Lung (tissue), 12 donors: Measurements from ENCODE around the gene KLRF1. TPM values are rescaled to one million over a fixed set of nuclear protein-coding genes. Genes with fewer than 3 reads are reported as not detected.

Experiments
- ATAC-seq: fragments of 200-7000 bp; cut with Tn5 transposase; one replicate; pipeline ENCODE4 v1.9.1; 2020; ENCODE audit warnings: moderate number of reproducible peaks; ENCODE audit not compliant: insufficient read depth, low FRiP score
- DNase-seq, 3 donors: peaks; one replicate each; pipeline ENCODE4 v3.0.0-alpha.2; 2013 to 2017
- H3K27ac ChIP-seq, 2 donors: one replicate each; pipeline ENCODE4 v1.5.1; 2013; ENCODE audit warnings: mild to moderate bottlenecking in 2 of 2, moderate library complexity in 2 of 2, control low read depth in 1 of 2, inconsistent platforms in 1 of 2, low read depth in 1 of 2, low read length in 1 of 2
- H3K27me3 ChIP-seq, 3 donors: one replicate each; pipeline ENCODE4 v1.5.1; 2013; ENCODE audit warnings: low read length in 2 of 3; ENCODE audit not compliant: control insufficient read depth in 3 of 3, insufficient read depth in 3 of 3
- H3K36me3 ChIP-seq, 4 donors: one replicate each; pipeline ENCODE4 v1.5.1; 2013; ENCODE audit warnings: low read length in 4 of 4, mild to moderate bottlenecking in 1 of 4, moderate library complexity in 1 of 4; ENCODE audit not compliant: control insufficient read depth in 4 of 4, insufficient read depth in 4 of 4
- H3K4me1 ChIP-seq, 5 donors: one replicate each; pipeline ENCODE4 v1.5.1; 2013; ENCODE audit warnings: low read length in 5 of 5, mild to moderate bottlenecking in 2 of 5, moderate library complexity in 1 of 5; ENCODE audit not compliant: control insufficient read depth in 5 of 5, insufficient read depth in 5 of 5
- H3K4me3 ChIP-seq: one replicate; pipeline ENCODE4 v1.5.1; 2013; ENCODE audit warnings: mild to moderate bottlenecking, control low read depth, moderate library complexity
- H3K9ac ChIP-seq, 2 donors: one replicate each; pipeline ENCODE4 v1.5.1; 2013; ENCODE audit warnings: low read length in 2 of 2, control low read depth in 1 of 2; ENCODE audit not compliant: insufficient read depth in 1 of 2
- H3K9me3 ChIP-seq, 4 donors: one replicate each; pipeline ENCODE4 v1.5.1; 2013; ENCODE audit warnings: low read length in 3 of 4, mild to moderate bottlenecking in 1 of 4, moderate library complexity in 1 of 4; ENCODE audit not compliant: control insufficient read depth in 4 of 4, insufficient read depth in 3 of 4
- WGBS, 2 donors: extraction: QIAGEN DNeasy Blood & Tissue Kit; methylation state at CpG; one replicate each; pipeline ENCODE4 v1.1.7; 2013; 5-methylcytosine and 5-hydroxymethylcytosine counted together
- polyA plus RNA-seq, 2 donors: library from polyadenylated mRNA; stranded (reverse); fragments of 200-250 nt; gene quantifications; one replicate each; pipeline ENCODE4 v1.2.1, GENCODE V29; 2013
- total RNA-seq, 2 donors: library from RNA; depleted of rRNA in 1 of 2; stranded (reverse); fragments of >200 nt in 1 of 2; gene quantifications; one replicate each; pipeline ENCODE4 v1.2.1, GENCODE V29; 2014 to 2021
- TF ChIP-seq, protein P1 (sequence below): IDR thresholded peaks from 2 replicates; pipeline ENCODE4 v1.5.1; 2012; ENCODE audit warnings: mild to moderate bottlenecking; ENCODE audit errors: control extremely low read depth, extremely low read depth
- donor health status: control.
- donor health status: control.
- donor health status: Bipolar disorder and iron deficiency.
- donor health status: healthy.
- donor health status: DM: yes; HTN: yes; CAD: no.

The KLRF1 gene
- total and polyA plus RNA-seq, 4 donors = 1.1 to 2.2 (median 1.4) TPM

DNA sequence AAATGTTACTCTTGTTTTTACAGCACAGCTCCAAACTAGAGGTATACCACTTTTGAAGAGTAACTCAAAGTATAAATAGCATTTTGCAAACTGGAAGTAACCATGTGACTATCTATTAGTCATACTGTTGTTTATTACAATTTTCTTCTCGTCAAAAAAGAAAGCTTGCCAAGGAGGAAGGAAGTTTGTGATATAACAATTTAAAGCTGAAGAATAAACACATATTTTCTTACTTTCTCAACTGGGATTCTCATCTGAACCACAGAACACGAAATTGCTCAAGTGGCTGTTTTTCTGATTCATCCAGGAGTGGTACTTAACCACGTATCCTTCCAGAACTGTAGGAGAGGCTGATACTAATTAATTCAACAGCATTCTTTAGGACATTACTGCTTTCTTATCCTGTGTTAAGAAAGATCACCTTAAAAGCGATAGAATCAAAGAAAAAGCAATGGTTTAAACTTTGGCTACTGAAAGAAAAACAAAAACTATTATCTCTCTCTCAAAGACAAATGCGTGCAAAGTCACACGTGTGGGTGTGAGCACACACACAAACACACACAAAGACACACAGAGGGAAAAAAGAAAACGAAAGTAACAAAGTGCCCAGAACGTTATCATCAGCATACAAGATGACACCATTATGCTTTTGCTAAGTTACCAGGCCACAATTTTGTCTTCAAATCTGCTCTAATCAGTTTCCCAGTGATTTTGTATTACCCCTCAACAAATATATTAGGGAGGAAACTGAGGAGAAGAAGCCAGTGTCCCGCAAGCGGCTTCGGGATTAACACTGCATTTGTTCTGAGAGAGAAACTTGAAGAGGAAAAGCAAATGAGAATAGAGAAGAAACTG lies 42.3 kb downstream of the KLRF1 start, which contains the start of gene CLEC2B:
Gene CLEC2B, minus strand, starts transcription at position 48 of the 855 bp plus-strand sequence.
- 1 to 4% methylated on average over 11 of the region's 11 CpGs for WGBS, 2 donors
- peak; percentile 34 to 82 (median 82) for DNase-seq
- no peak within 1 kb of the TSS for H3K4me3 ChIP-seq
- H3K4me1 ChIP-seq = no peaks in the 10 kb centered on the region
- H3K27me3 ChIP-seq = no peaks in the 10 kb centered on the region
- H3K9me3 ChIP-seq = no peaks in the 10 kb centered on the region
- TF ChIP-seq, protein P1, sequence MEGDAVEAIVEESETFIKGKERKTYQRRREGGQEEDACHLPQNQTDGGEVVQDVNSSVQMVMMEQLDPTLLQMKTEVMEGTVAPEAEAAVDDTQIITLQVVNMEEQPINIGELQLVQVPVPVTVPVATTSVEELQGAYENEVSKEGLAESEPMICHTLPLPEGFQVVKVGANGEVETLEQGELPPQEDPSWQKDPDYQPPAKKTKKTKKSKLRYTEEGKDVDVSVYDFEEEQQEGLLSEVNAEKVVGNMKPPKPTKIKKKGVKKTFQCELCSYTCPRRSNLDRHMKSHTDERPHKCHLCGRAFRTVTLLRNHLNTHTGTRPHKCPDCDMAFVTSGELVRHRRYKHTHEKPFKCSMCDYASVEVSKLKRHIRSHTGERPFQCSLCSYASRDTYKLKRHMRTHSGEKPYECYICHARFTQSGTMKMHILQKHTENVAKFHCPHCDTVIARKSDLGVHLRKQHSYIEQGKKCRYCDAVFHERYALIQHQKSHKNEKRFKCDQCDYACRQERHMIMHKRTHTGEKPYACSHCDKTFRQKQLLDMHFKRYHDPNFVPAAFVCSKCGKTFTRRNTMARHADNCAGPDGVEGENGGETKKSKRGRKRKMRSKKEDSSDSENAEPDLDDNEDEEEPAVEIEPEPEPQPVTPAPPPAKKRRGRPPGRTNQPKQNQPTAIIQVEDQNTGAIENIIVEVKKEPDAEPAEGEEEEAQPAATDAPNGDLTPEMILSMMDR = no peak
- peak; percentile 81 for ATAC-seq
- H3K9ac ChIP-seq = peak within 1 kb of the TSS; percentile 65 to 95
- H3K27ac ChIP-seq = peak within 1 kb of the TSS; percentile 83 to 84
- H3K36me3 ChIP-seq = no peaks in the 10 kb centered on the region

DNA sequence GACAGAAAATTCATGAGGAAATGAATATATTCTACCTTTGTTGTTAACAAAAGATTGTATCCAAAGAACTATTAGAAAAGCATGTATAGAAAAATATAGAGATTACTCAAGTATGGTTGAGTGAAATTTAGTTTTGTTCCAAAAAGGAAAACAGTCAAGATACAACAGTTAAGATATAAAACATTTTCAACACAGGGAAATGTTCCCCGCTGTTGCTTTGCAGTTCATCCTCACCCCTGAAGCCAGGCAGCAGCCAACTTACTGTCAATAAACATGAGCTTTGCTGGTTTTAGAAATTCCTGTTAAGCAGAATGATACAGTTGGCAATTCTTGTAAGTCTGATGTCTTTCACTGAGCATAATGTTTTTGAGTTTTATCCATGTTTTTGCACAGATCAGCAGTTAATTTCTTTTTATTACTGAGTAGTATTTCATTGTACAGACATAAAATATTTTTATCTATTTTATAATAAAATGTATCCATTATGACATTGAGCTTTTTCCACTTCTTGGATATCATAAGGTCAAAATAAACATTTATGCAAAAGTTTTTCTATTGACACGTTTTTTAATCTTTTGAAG lies 43.1 kb downstream of the KLRF1 start:
- no peaks in the 10 kb centered on the region for H3K9me3 ChIP-seq
- 50% methylated on average over 2 of the region's 2 CpGs for WGBS, 2 donors
- peak in 2 of 3 donors; percentile 56 to 61 for DNase-seq
- H3K4me1 ChIP-seq = no peaks in the 10 kb centered on the region
- H3K27ac ChIP-seq = peak overlapping the region in 1 of 2 donors; percentile 42
- TF ChIP-seq, protein P1 = no peak
- no peaks in the 10 kb centered on the region for H3K27me3 ChIP-seq
- ATAC-seq = no peak
- peak overlapping the region; percentile 65 to 95 for H3K9ac ChIP-seq
- H3K4me3 ChIP-seq = no peak overlapping the region
- H3K36me3 ChIP-seq = no peaks in the 10 kb centered on the region

DNA sequence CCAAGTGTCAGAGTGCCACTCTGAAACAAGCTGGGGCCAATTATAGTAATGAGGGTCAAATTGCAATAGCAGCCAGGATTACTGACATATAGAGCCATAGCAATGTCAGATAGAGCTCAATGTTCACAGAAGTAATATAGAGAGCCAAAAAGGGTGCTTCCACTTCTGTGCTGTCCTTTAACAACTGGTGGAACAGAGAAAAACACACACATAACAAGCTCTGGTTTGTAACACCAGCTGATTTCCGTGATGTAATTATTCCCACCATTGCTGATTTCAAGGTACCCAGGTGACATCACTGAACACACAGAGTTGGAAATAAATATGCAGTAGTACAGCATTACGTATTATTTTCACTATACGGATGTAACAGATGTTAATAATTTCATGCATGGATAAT lies 44.9 kb downstream of the KLRF1 start:
- H3K27ac ChIP-seq = no peak overlapping the region
- no peaks in the 10 kb centered on the region for H3K36me3 ChIP-seq
- WGBS, 2 donors = 84 to 94% methylated on average over 3 of the region's 3 CpGs
- no peak overlapping the region for H3K9ac ChIP-seq
- no peaks in the 10 kb centered on the region for H3K27me3 ChIP-seq
- TF ChIP-seq, protein P1 = no peak
- no peak overlapping the region for H3K4me3 ChIP-seq
- no peaks in the 10 kb centered on the region for H3K4me1 ChIP-seq
- no peak for DNase-seq
- H3K9me3 ChIP-seq = no peaks in the 10 kb centered on the region
- no peak for ATAC-seq
